Body of pancreas (tissue), 4 donors: Measurements from ENCODE around the gene TENM4. TPM values are rescaled to one million over a fixed set of nuclear protein-coding genes. Genes with fewer than 3 reads are reported as not detected.

Source experiments
- ATAC-seq: fragments of 150-250 bp; one replicate; pipeline ENCODE4 v1.9.1; 2016
- DNase-seq, 4 donors: peaks; one replicate each; pipeline ENCODE4 v3.0.0-alpha.2; 2019
- H3K27ac ChIP-seq, 4 donors: fragments of 200-600 bp; sonication (generic); 1 replicate in 3 of 4; 2 replicates in 1 of 4; pipeline versions ENCODE4 v1.5.1 to v1.6.1; 2016 to 2019; ENCODE audit warnings: mild to moderate bottlenecking in 1 of 4, mixed read lengths in 1 of 4, moderate library complexity in 1 of 4
- H3K27me3 ChIP-seq, 2 donors: fragments of 200-600 bp; sonication (generic); one replicate each; pipeline ENCODE4 v1.6.0; 2016; ENCODE audit warnings: mild to moderate bottlenecking in 1 of 2
- H3K36me3 ChIP-seq, 2 donors: fragments of 200-600 bp; sonication (generic); replicated peaks in 1 of 2; 2 replicates each; pipeline ENCODE4 v1.5.1; 2016; ENCODE audit warnings: low read depth in 2 of 2; ENCODE audit not compliant: insufficient read depth in 1 of 2
- H3K4me1 ChIP-seq: fragments of 200-600 bp; sonication (generic); one replicate; pipeline ENCODE4 v1.6.0; 2016
- H3K4me3 ChIP-seq, 2 donors: fragments of 200-600 bp; sonication (generic); 1 replicate in 1 of 2; 2 replicates in 1 of 2; pipeline ENCODE4 v1.5.1; 2016 to 2019
- H3K9me3 ChIP-seq, 3 donors: fragments of 200-600 bp; sonication (generic); 1 replicate in 2 of 3; 2 replicates in 1 of 3; pipeline ENCODE4 v1.5.1; 2016
- POLR2A ChIP-seq, 3 donors: fragments of 450-650 bp; IDR thresholded peaks; one replicate each; pipeline ENCODE4 v1.6.1; 2016; ENCODE audit warnings: antibody characterized with exemption in 3 of 3, mild to moderate bottlenecking in 2 of 3
- WGBS, 2 donors: methylation state at CpG; one replicate each; pipeline ENCODE4 v1.1.5; 2017; 5-methylcytosine and 5-hydroxymethylcytosine counted together
- intact Hi-C: fragments of 100-400 bp; cut with DNase I; formaldehyde crosslinking; loops from one replicate; pipeline ENCODE4 v1.15.1; 2023
- total RNA-seq, 2 donors: library from RNA; depleted of rRNA; stranded (reverse); fragments of >200 nt; gene quantifications; one replicate each; pipeline ENCODE4 v1.1.0, GENCODE V29; 2016
- TF ChIP-seq, protein P1 (sequence below), 7 experiments: fragments of 450-650 bp in 4 of 7; fragments of 200-600 bp in 3 of 7; sonication (generic) in 3 of 7; IDR thresholded peaks; one replicate each; pipeline ENCODE4 v1.5.1; 2016 to 2019; ENCODE audit warnings: antibody characterized with exemption in 7 of 7

TENM4 gene
- total RNA-seq, 2 donors from 2014 or later: 0.78 to 6.6 TPM

DNA sequence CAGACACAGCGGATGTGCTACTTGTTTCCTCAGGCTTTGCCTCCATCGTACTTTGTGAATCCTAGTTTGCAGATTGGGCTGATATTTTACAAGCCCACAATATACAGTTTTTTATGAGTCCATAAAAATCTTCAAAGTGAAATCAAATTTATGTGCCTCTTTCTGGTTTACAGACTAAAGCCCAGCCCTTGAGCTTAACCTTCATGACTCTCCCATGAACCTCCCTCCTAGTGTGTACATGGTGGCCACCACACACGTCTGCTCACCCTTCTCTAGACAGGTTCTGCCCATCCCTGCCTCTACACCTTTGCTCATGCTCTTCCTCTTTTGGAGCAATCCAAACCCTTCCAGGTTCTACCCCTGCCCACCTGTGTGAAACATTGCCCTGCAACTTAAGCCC is 129.4 kb downstream of the TENM4 start:
- Histone ChIP-seq H3K4me1 (no peaks in the 10 kb centered on the region), H3K27me3 (no peaks in the 10 kb centered on the region), H3K9me3 (no peaks in the 10 kb centered on the region), H3K4me3 (no peak overlapping the region), H3K27ac (no peak overlapping the region), H3K36me3 (no peaks in the 10 kb centered on the region)
- 81 to 86% methylated on average over 3 of the region's 3 CpGs for WGBS, 2 donors
- intact Hi-C loops: no loop called here
- DNase-seq (no peak), ATAC-seq (no peak)
- TF ChIP-seq, protein P1, sequence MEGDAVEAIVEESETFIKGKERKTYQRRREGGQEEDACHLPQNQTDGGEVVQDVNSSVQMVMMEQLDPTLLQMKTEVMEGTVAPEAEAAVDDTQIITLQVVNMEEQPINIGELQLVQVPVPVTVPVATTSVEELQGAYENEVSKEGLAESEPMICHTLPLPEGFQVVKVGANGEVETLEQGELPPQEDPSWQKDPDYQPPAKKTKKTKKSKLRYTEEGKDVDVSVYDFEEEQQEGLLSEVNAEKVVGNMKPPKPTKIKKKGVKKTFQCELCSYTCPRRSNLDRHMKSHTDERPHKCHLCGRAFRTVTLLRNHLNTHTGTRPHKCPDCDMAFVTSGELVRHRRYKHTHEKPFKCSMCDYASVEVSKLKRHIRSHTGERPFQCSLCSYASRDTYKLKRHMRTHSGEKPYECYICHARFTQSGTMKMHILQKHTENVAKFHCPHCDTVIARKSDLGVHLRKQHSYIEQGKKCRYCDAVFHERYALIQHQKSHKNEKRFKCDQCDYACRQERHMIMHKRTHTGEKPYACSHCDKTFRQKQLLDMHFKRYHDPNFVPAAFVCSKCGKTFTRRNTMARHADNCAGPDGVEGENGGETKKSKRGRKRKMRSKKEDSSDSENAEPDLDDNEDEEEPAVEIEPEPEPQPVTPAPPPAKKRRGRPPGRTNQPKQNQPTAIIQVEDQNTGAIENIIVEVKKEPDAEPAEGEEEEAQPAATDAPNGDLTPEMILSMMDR (IDR thresholded peaks at IDR 0.05): no peak
- no peak for TF ChIP-seq POLR2A (IDR thresholded peaks at IDR 0.05)

DNA sequence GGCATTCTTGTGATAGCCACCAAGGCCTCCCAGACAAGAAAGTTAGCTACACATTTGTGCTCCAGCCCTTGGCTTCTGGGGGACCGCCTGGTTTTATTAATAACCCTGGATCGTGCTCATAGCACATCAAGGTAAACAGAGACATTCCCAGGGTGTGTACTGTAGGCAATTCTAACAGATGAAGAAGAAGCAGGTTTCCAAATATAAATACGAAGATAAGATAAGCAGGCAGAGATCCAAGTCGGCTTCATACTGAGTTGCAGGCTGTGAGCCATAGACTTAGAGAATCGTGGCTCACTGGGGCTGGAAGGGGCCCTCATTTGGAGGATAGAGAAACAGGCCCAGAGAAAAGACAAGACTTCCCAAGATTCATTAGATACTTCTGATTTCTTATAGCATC is 131.4 kb downstream of the TENM4 start:
- no peak for TF ChIP-seq POLR2A (IDR thresholded peaks at IDR 0.05)
- TF ChIP-seq, protein P1 (IDR thresholded peaks at IDR 0.05): no peak
- no peaks in the 10 kb centered on the region for H3K9me3 ChIP-seq
- DNase-seq (no peak), ATAC-seq (no peak)
- intact Hi-C loops: no loop called here
- H3K4me1 ChIP-seq: no peaks in the 10 kb centered on the region
- no peak overlapping the region for H3K4me3 ChIP-seq
- H3K27ac ChIP-seq: no peak overlapping the region
- no peaks in the 10 kb centered on the region for H3K27me3 ChIP-seq
- WGBS, 2 donors: 23 to 33% methylated on average over 5 of the region's 5 CpGs
- H3K36me3 ChIP-seq: no peaks in the 10 kb centered on the region

DNA sequence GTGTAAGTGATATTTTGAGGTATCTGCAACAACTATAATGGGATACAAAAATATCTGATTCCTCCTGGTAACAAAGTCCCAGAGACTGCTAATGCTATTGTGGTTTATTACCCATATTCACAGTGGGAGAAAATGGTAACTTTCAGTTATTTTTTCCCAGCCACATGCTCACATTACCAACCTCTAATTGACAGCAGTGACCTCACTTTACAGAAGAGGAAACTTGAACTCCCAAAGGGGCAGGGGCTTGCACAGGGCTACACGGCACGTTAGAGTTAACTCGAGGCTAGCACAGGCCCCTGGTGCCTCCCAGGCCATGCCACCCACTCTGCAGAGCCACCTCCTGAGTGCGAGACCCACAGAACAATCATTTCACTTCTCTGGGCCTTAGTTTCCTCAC is 132.4 kb downstream of the TENM4 start:
- no peaks in the 10 kb centered on the region for H3K4me1 ChIP-seq
- TF ChIP-seq, protein P1 (IDR thresholded peaks at IDR 0.05): no peak
- TF ChIP-seq POLR2A (IDR thresholded peaks at IDR 0.05): no peak
- no peaks in the 10 kb centered on the region for H3K27me3 ChIP-seq
- H3K4me3 ChIP-seq: no peak overlapping the region
- ATAC-seq (no peak), DNase-seq (no peak)
- no peaks in the 10 kb centered on the region for H3K9me3 ChIP-seq
- WGBS, 2 donors: 76 to 79% methylated on average over 4 of the region's 4 CpGs
- no peak overlapping the region for H3K27ac ChIP-seq
- H3K36me3 ChIP-seq: no peaks in the 10 kb centered on the region
- intact Hi-C loops: no loop called here

DNA sequence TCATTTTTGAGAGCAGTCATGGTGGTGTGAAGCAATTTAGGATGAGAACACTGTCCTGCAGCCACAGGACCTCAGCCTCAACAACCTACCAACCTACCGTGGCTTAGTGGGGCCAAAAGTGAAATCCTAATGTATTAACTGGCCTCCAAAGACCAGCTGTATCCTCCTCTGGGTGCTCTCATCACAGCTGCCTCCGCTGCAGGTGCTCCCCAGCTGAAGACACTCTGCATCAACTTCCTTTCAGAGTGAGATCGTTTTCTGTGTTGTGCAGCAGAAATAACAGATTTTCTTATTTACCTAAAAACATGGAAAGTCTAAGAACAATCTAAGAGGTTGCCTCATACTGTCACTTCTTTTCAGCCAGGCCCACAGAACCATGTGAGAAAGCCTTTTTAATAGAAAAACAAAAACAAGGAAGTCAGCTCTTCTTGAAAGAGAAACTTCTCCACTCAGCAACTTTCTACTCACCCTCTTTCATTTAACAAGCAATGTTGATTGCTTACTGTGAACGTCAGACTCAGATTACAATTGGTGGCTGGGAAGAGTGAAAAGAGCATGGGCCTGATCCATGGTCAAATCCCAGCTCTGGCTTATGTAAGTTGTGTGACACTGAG is 136.1 kb downstream of the TENM4 start:
- Histone ChIP-seq H3K4me3 (no peak overlapping the region), H3K9me3 (no peaks in the 10 kb centered on the region), H3K36me3 (no peaks in the 10 kb centered on the region), H3K4me1 (no peaks in the 10 kb centered on the region), H3K27ac (no peak overlapping the region), H3K27me3 (no peaks in the 10 kb centered on the region)
- ATAC-seq (no peak), DNase-seq (no peak)
- TF ChIP-seq POLR2A (IDR thresholded peaks at IDR 0.05): no peak
- TF ChIP-seq, protein P1 (IDR thresholded peaks at IDR 0.05): no peak
- 57 to 70% methylated on average over 4 of the region's 4 CpGs for WGBS, 2 donors
- intact Hi-C loops: no loop called here

DNA sequence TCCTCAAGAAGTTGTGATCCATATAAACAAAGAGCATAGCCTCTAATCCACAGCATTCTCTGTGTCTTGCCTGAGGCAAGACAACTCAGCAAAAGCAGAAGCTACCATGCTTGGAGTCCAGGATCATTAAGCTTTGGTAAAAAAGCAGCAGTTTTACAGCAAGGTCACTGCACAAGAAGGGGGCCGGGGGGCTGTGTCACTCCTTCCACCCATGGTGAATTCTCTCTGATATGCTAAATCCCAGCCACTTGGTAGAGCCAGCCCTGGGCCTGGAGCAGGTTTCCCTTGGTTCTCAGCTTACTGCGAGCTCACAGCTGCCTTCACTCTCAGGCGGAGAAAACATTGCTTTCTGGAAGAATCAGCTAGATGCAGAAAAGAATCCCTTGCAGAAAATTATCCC is 144.7 kb downstream of the TENM4 start:
- no peak for DNase-seq
- WGBS, 2 donors: 65 to 68% methylated on average over 3 of the region's 3 CpGs
- ATAC-seq: no peak
- H3K36me3 ChIP-seq: no peaks in the 10 kb centered on the region
- TF ChIP-seq, protein P1 (IDR thresholded peaks at IDR 0.05): no peak
- TF ChIP-seq POLR2A (IDR thresholded peaks at IDR 0.05): no peak
- H3K9me3 ChIP-seq: no peaks in the 10 kb centered on the region
- peaks cover 9% of the 10 kb centered on the region for H3K4me1 ChIP-seq
- intact Hi-C loops: no loop called here
- H3K4me3 ChIP-seq: no peak overlapping the region
- no peak overlapping the region for H3K27ac ChIP-seq
- no peaks in the 10 kb centered on the region for H3K27me3 ChIP-seq
